Heart left ventricle (tissue), 13 donors: ENCODE measurements around the gene GPR15LG.

ENCODE experiments used
- CTCF ChIP-seq, 12 donors: fragments of 200-600 bp; sonication (generic) in 4 of 12; IDR thresholded peaks; one replicate each; pipeline versions ENCODE4 v1.5.0 to v1.8.0; 2018 to 2022; ENCODE audit warnings: antibody characterized with exemption in 12 of 12, mild to moderate bottlenecking in 5 of 12
- POLR2A ChIP-seq, 2 donors: fragments of 450-650 bp; IDR thresholded peaks; one replicate each; pipeline ENCODE4 v1.6.1; 2017; ENCODE audit warnings: antibody characterized with exemption in 2 of 2, mild to moderate bottlenecking in 2 of 2, moderate library complexity in 2 of 2
- donor health status: ischemic (EF 13 %, LVEDD 7.1; RV severe dilation, severe dysfunction).
- donor health status: DM: no; HTN: yes; CAD: no.
- donor health status: DM: no; HTN: no; CAD: no.
- donor health status: ischemic (EF 25% LVEDD 6.9; RV normal size, moderate dysfunction).
- donor health status: ischemic (EF 25% LVEDD 5.7; RV mildly dilated, moderate dysfunction).
- donor health status: ischemic (EF 35%, LVEDD 5.7; RV mildly dilated, moderate dysfunction).
- donor health status: nonischemic (EF 11% LVEDD 7.7; RV severe dilation, severe dysfunction).
- donor health status: DM: yes; HTN: yes; CAD: no.
- donor health status: PGD.
- donor health status: ischemic (EF 29% LVEDD 5.4; RV normal size, mild dysfunction).
- donor health status: nonischemic (EF 23%, LVEDD 6.1; RV moderate dilation, normal function).

GRCh38 chr10:84191106-84191505 is 17.5 kb downstream of the GPR15LG start:
- TF ChIP-seq CTCF (IDR thresholded peaks at IDR 0.05), result no peak
- TF ChIP-seq POLR2A (IDR thresholded peaks at IDR 0.05), result no peak
